ENCODE measurements around the gene NHS. TPM values are rescaled to one million over a fixed set of nuclear protein-coding genes. Genes with fewer than 3 reads are reported as not detected.
A peak's percentile ranks its signal among the peaks of the same experiment; 100 is the strongest.

Gene NHS
- polyA plus RNA-seq, 1 donor (not counting 4 experiments of a cell fraction or from before 2014, with no cell fraction given): 5.4 TPM

- peak overlapping the region; percentile 76 for H3K4me2 ChIP-seq (ENCODE audit: control insufficient read depth, extremely low read depth, insufficient read depth, low read depth, low read length)
- peak; percentile 97 for FAIRE-seq
- H3K9me3 ChIP-seq (ENCODE audit: control insufficient read depth, low read depth, low read length): no peaks in the 10 kb centered on the region
- peak overlapping the region in 2 of 3 experiments; percentile 17 to 22 for H3K4me3 ChIP-seq (ENCODE audit: control insufficient read depth in 2 of 3, extremely low read depth in 1 of 3, insufficient read depth in 2 of 3, low read depth in 1 of 3, low read length in 3 of 3)
- H3K4me1 ChIP-seq (ENCODE audit: control insufficient read depth, extremely low read depth, insufficient read depth, low read length): peaks cover 38% of the 10 kb centered on the region
- DNase-seq (ENCODE audit: low read depth, low spot score): peak; percentile 96
- no peaks in the 10 kb centered on the region for H3K36me3 ChIP-seq (ENCODE audit: control insufficient read depth in 2 of 2, extremely low read depth in 1 of 2, insufficient read depth in 2 of 2, low read length in 2 of 2)
- H3K27ac ChIP-seq (ENCODE audit: control insufficient read depth, insufficient read depth, low read length): peak overlapping the region; percentile 93
- no peaks in the 10 kb centered on the region for H4K20me1 ChIP-seq (ENCODE audit: control insufficient read depth, extremely low read depth, insufficient read depth, low read length)
- dilution Hi-C loops (cut with MboI; ENCODE audit: extremely low pct_ligation_motif_present, low sequenced_read_pairs): no loop called here
- TF ChIP-seq CTCF (optimal IDR thresholded peaks at IDR 0.05 in 1 of 3, IDR thresholded peaks at IDR 0.05 in 1 of 3, conservative IDR thresholded peaks at IDR 0.05 in 1 of 3; ENCODE audit: extremely low read depth in 1 of 3, insufficient read depth in 2 of 3, low read length in 3 of 3) (no peak), EZH2 (IDR thresholded peaks at IDR 0.05; ENCODE audit: low read length) (no peak)
- H2AFZ ChIP-seq (ENCODE audit: control insufficient read depth, low read length): no peak overlapping the region
- H3K9me1 ChIP-seq (ENCODE audit: control insufficient read depth, extremely low read depth, insufficient read depth, low read length): no peaks in the 10 kb centered on the region
- H3K9ac ChIP-seq (ENCODE audit: control insufficient read depth, extremely low read depth, insufficient read depth, low read length): peak overlapping the region; percentile 65
- no peaks in the 10 kb centered on the region for H3K27me3 ChIP-seq (ENCODE audit: control insufficient read depth, extremely low read depth, insufficient read depth, low read length)
- peaks cover 36% of the 10 kb centered on the region for H3K79me2 ChIP-seq (ENCODE audit: control insufficient read depth, insufficient read depth, low read length)
Observed at GRCh38 chrX:17405225-17405969, 30.4 kb downstream of the NHS start.

GRCh38 chrX:17409566-17410290 lies 34.7 kb downstream of the NHS start:
- Histone ChIP-seq H3K9me3 (ENCODE audit: control insufficient read depth, low read depth, low read length) (no peaks in the 10 kb centered on the region), H3K9me1 (ENCODE audit: control insufficient read depth, extremely low read depth, insufficient read depth, low read length) (no peaks in the 10 kb centered on the region), H3K9ac (ENCODE audit: control insufficient read depth, extremely low read depth, insufficient read depth, low read length) (no peak overlapping the region), H3K4me3 (ENCODE audit: control insufficient read depth in 2 of 3, extremely low read depth in 1 of 3, insufficient read depth in 2 of 3, low read depth in 1 of 3, low read length in 3 of 3) (no peak overlapping the region), H3K79me2 (ENCODE audit: control insufficient read depth, insufficient read depth, low read length) (peaks cover 31% of the 10 kb centered on the region), H3K27me3 (ENCODE audit: control insufficient read depth, extremely low read depth, insufficient read depth, low read length) (no peaks in the 10 kb centered on the region), H3K27ac (ENCODE audit: control insufficient read depth, insufficient read depth, low read length) (no peak overlapping the region), H4K20me1 (ENCODE audit: control insufficient read depth, extremely low read depth, insufficient read depth, low read length) (no peaks in the 10 kb centered on the region), H3K4me2 (ENCODE audit: control insufficient read depth, extremely low read depth, insufficient read depth, low read depth, low read length) (no peak overlapping the region), H3K36me3 (ENCODE audit: control insufficient read depth in 2 of 2, extremely low read depth in 1 of 2, insufficient read depth in 2 of 2, low read length in 2 of 2) (no peaks in the 10 kb centered on the region), H2AFZ (ENCODE audit: control insufficient read depth, low read length) (no peak overlapping the region), H3K4me1 (ENCODE audit: control insufficient read depth, extremely low read depth, insufficient read depth, low read length) (peaks cover 54% of the 10 kb centered on the region)
- FAIRE-seq (no peak), DNase-seq (ENCODE audit: low read depth, low spot score) (no peak)
- dilution Hi-C loops (cut with MboI; ENCODE audit: extremely low pct_ligation_motif_present, low sequenced_read_pairs): no loop called here
- no peak for TF ChIP-seq CTCF (optimal IDR thresholded peaks at IDR 0.05 in 1 of 3, IDR thresholded peaks at IDR 0.05 in 1 of 3, conservative IDR thresholded peaks at IDR 0.05 in 1 of 3; ENCODE audit: extremely low read depth in 1 of 3, insufficient read depth in 2 of 3, low read length in 3 of 3)
- TF ChIP-seq EZH2 (IDR thresholded peaks at IDR 0.05; ENCODE audit: low read length): no peak
